ENCODE data around the gene AJAP1.

AJAP1 gene

DNA sequence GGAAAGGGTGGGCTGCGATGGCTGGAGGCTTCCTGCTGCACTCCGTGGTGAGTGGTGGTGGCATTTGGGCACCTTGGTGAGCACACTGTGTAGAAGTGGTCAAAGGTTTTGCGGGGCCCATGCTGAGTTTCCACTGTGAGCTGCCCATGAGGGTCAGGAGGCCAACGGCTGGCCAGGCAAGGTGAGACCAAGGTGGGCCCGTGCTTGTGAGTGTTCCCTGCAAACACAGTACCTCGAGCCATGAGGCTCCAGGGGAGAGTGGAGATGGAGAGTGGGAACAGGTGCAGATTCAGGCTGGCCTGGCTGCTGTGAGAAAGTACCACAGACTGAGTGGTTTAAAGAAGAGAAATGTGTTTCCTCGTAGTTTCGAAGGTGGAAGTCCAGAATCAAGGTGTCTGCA is 40.8 kb downstream of the AJAP1 start:
- Histone ChIP-seq H3K4me3 (no peak overlapping the region), H4K20me1 (no peaks in the 10 kb centered on the region), H3K27ac (no peak overlapping the region), H3K9ac (no peak overlapping the region), H3K4me2 (no peak overlapping the region), H3K36me3 (no peaks in the 10 kb centered on the region), H3K4me1 (no peaks in the 10 kb centered on the region), H3K27me3 (no peaks in the 10 kb centered on the region), H3K9me3 (no peaks in the 10 kb centered on the region)
- TF ChIP-seq Cebpa-rat (IDR thresholded peaks at IDR 0.05): no peak

DNA sequence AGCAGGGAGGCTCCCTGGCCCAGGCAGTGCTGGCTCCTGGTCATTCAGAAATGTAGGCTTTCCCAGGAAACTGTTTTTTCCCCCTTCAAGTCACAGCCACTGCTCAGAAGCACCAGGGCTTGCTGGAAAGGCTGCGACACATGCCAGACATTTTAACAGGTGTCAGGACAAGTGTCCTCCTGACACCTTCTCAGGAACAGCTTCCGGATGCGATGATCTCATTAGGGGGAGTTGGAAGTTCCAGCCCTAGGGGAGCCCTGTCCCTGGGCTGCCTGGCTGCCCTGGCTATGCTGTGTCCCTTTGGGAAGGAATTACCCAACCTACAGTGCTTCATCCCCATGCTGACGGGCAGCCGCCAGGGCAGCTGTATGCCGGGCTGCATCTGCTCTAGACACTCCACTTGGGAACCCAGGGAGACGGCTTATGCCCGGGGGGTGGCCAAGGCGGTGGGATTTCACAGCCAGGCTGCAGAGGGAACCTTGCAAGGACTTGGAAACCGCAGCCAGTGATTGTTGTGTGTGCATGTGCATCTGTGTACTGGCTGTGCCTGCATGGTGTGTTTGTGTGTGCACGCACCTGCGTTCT is 41.8 kb downstream of the AJAP1 start:
- no peaks in the 10 kb centered on the region for H3K36me3 ChIP-seq
- no peak overlapping the region for H3K4me3 ChIP-seq
- H3K27me3 ChIP-seq: no peaks in the 10 kb centered on the region
- no peak overlapping the region for H3K27ac ChIP-seq
- no peaks in the 10 kb centered on the region for H4K20me1 ChIP-seq
- no peak for TF ChIP-seq Cebpa-rat (IDR thresholded peaks at IDR 0.05)
- H3K9me3 ChIP-seq: no peaks in the 10 kb centered on the region
- H3K4me2 ChIP-seq: no peak overlapping the region
- no peaks in the 10 kb centered on the region for H3K4me1 ChIP-seq
- no peak overlapping the region for H3K9ac ChIP-seq

DNA sequence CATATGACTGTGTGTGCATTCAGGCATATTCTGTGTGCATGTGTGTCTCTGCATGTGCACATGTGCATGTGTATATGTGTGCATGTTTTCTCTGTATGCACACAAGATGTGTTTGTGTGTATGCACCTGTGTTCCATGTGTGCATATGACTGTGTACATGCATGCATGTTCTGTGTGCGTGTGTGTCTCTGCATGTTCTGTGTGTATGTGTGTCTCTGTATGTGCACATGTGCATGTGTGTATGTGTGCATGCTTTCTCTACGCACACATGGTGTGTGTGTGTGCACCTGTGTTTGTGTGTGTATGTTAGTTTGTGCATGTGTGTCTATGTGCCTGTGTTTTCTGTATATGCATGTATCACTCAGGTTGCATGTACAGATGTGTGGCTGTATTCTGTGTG is 42.3 kb downstream of the AJAP1 start:
- Histone ChIP-seq H3K4me2 (no peak overlapping the region), H3K27me3 (no peaks in the 10 kb centered on the region), H3K9me3 (no peaks in the 10 kb centered on the region), H3K36me3 (no peaks in the 10 kb centered on the region), H3K4me3 (no peak overlapping the region), H3K4me1 (no peaks in the 10 kb centered on the region), H3K9ac (no peak overlapping the region), H3K27ac (no peak overlapping the region), H4K20me1 (no peaks in the 10 kb centered on the region)
- no peak for TF ChIP-seq Cebpa-rat (IDR thresholded peaks at IDR 0.05)

DNA sequence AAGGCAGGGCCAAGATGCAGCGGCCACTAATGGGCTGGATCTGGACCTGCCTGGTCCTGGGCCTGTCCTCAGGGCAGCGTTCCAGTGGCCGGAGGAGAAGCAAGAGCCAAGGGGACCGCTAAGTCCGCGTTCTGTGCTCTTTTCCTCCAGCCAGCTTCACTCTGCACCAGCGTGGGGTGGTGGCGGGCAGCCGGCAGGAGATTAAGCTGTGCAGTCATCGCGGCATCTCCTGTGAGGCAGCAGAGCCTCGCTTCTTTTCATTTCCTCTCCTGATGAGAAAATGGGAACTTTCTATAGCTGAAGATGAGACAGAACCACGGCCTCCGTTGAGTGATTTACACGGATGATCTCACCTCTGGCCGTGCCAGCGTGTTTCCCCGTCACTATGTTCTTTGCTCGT is 43.4 kb downstream of the AJAP1 start:
- no peaks in the 10 kb centered on the region for H4K20me1 ChIP-seq
- no peaks in the 10 kb centered on the region for H3K9me3 ChIP-seq
- no peak overlapping the region for H3K4me3 ChIP-seq
- no peaks in the 10 kb centered on the region for H3K4me1 ChIP-seq
- no peaks in the 10 kb centered on the region for H3K36me3 ChIP-seq
- no peak overlapping the region for H3K9ac ChIP-seq
- H3K4me2 ChIP-seq: no peak overlapping the region
- no peak for TF ChIP-seq Cebpa-rat (IDR thresholded peaks at IDR 0.05)
- H3K27me3 ChIP-seq: no peaks in the 10 kb centered on the region
- no peak overlapping the region for H3K27ac ChIP-seq

DNA sequence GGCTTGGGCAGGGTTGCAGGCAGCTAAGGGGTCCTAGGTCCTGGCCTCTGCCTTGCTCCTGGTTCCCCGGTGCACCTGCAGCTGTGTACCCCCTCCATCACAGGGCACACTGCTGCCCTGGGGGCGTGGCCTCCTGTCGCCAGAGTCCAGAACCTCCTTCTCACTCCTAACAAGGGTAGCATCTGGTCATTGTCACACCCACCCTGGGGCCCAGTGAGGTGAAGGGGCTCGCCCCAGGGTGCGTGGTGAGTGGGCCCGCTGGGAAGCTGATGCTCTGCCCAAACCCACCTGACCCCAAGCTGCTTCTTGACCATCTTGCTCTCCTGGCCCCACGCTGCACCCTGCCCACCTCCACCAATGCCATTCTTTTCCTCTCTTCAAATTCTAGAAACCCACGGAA is 44.5 kb downstream of the AJAP1 start:
- Histone ChIP-seq H3K4me2 (no peak overlapping the region), H3K4me3 (no peak overlapping the region), H3K27me3 (no peaks in the 10 kb centered on the region), H4K20me1 (no peaks in the 10 kb centered on the region), H3K9me3 (no peaks in the 10 kb centered on the region), H3K27ac (no peak overlapping the region), H3K4me1 (no peaks in the 10 kb centered on the region), H3K36me3 (no peaks in the 10 kb centered on the region), H3K9ac (no peak overlapping the region)
- no peak for TF ChIP-seq Cebpa-rat (IDR thresholded peaks at IDR 0.05)

DNA sequence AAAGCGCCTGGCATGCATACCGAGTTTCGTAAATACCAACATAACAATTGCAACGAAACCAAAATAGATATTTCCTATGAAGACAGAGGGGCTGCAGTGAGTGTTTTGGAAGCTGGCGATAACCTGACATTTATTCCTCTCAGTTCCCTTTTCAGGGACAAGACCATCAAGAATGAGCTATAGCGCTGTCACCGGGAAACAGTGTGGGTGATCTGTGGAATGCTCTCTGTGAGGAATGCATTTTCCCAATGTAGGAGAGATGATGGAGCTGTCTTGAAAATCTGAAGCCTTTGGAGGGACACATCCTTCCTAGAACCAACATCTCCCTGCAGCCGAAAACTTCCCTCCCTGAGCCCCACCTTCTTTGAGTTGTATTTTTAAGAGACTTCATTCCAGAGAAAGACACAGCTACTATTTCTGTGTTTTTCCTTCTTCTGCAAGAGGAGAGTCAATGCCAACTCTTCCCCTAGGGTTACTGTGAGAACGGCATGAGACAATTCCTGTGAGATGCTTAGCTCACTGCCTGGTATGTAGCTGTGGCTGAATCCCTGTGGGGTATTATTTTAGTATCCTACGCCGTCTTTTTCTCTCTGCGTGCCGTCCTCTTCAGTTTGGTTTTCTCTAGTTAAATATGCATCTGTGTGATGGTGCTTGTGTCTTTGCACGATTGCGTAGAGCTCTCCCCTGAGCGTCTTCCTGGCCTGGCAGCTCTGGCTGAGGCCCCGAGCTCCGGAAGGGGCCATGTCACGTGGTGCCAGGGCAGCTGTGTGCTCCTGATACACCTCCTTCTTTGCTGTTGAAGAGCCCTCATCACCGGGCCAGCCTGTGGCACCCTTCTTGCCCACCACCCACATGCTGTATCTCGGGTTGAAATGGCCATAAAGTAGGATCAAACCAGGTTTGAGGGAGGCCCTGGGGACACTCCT is 45.2 kb downstream of the AJAP1 start:
- Histone ChIP-seq H3K4me2 (no peak overlapping the region), H3K27me3 (no peaks in the 10 kb centered on the region), H3K36me3 (no peaks in the 10 kb centered on the region), H3K27ac (no peak overlapping the region), H3K4me1 (no peaks in the 10 kb centered on the region), H3K4me3 (no peak overlapping the region), H4K20me1 (no peaks in the 10 kb centered on the region), H3K9me3 (no peaks in the 10 kb centered on the region), H3K9ac (no peak overlapping the region)
- no peak for TF ChIP-seq Cebpa-rat (IDR thresholded peaks at IDR 0.05)

DNA sequence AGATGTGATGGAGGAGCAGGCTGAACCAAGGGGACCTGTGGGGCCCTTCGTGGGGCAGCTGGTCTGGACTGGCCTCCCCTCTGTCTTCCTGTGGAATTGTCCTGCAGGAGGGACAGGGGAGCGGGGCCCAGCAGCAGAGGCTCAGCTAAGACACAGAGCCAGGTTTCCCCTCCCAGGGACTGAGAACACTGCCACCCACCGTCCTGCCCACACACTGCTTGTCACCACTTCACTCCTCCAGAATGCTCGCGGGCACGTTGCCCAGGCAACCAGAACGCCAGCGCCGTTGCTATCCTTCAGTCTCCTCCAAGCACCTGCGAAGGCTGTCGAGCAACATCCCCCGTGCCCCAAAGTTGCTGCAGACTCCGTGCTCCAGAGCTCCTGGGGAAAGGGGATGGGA is 46.4 kb downstream of the AJAP1 start:
- no peaks in the 10 kb centered on the region for H3K27me3 ChIP-seq
- H3K9ac ChIP-seq: no peak overlapping the region
- no peak overlapping the region for H3K4me2 ChIP-seq
- no peaks in the 10 kb centered on the region for H4K20me1 ChIP-seq
- no peak overlapping the region for H3K4me3 ChIP-seq
- peaks cover 2% of the 10 kb centered on the region for H3K4me1 ChIP-seq
- no peaks in the 10 kb centered on the region for H3K9me3 ChIP-seq
- no peak for TF ChIP-seq Cebpa-rat (IDR thresholded peaks at IDR 0.05)
- H3K27ac ChIP-seq: no peak overlapping the region
- no peaks in the 10 kb centered on the region for H3K36me3 ChIP-seq

DNA sequence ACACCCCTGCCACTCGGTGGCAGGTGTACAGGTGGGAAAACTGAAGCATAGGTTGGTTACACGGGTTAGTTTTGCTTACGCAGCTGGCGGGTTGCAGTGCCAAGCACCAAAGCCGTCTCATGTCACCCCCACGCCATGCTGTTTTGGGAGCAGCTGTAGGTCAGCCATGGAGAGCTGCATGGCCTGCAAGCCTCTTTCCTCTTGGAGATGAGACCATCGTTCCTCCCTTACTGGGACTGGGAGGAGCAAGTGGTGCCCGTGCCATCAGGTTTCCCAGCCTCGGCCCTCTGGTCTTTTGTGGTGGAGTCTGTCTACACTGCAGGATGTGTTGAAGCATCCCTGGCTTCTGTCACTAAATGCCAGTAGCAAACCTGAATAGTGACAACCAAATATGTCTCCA is 46.9 kb downstream of the AJAP1 start:
- Histone ChIP-seq H3K27ac (no peak overlapping the region), H3K4me2 (no peak overlapping the region), H3K4me3 (no peak overlapping the region), H3K27me3 (no peaks in the 10 kb centered on the region), H4K20me1 (no peaks in the 10 kb centered on the region), H3K9me3 (no peaks in the 10 kb centered on the region), H3K36me3 (no peaks in the 10 kb centered on the region), H3K4me1 (peaks cover 7% of the 10 kb centered on the region), H3K9ac (no peak overlapping the region)
- TF ChIP-seq Cebpa-rat (IDR thresholded peaks at IDR 0.05): no peak

DNA sequence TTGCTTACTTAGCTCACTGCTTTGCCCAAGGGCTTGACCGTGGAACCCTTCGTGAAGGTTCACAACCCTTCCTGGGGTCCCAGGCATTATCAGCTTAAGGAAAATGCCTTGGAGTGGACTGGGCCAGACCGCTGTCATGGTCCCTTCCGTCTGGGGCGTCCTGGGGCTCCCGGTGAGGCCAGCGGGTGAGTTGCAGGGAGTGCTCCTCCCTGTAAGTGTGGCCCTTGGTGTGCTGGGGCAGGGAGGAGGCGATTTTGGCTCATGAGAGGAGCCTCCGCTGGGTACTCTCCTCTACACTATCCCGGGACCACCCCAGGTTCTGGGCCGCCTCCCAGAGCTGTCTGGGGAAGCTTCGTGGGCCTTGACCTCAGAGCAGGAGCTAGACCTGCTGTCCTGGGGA is 48.1 kb downstream of the AJAP1 start:
- Histone ChIP-seq H3K27ac (no peak overlapping the region), H3K27me3 (no peaks in the 10 kb centered on the region), H4K20me1 (no peaks in the 10 kb centered on the region), H3K36me3 (no peaks in the 10 kb centered on the region), H3K9me3 (no peaks in the 10 kb centered on the region), H3K4me3 (no peak overlapping the region), H3K9ac (no peak overlapping the region), H3K4me1 (peaks cover 9% of the 10 kb centered on the region), H3K4me2 (no peak overlapping the region)
- no peak for TF ChIP-seq Cebpa-rat (IDR thresholded peaks at IDR 0.05)

DNA sequence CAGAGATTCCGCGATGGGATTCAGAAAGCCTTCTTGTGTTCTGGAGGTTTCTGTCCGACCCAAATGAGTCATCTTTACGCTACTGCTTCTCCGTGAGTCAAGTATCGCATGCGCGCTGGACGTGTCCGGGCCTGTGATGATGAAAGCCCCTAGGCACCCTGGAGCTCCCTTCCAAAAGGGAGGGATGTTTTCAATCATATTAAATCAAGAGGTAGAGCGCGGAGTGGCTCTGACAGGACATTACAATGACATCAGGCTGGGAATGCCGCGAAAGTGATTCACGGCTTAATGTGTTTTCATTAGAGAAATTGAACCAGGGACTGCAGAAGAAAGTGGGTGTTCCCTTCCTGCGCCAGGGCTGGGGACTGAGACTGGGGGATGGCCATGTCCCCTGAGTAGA is 48.5 kb downstream of the AJAP1 start:
- Histone ChIP-seq H3K36me3 (no peaks in the 10 kb centered on the region), H3K4me1 (peaks cover 9% of the 10 kb centered on the region), H3K9ac (no peak overlapping the region), H3K9me3 (no peaks in the 10 kb centered on the region), H3K4me3 (no peak overlapping the region), H3K4me2 (no peak overlapping the region), H3K27me3 (no peaks in the 10 kb centered on the region), H4K20me1 (no peaks in the 10 kb centered on the region), H3K27ac (no peak overlapping the region)
- no peak for TF ChIP-seq Cebpa-rat (IDR thresholded peaks at IDR 0.05)

All from BLaER1 (cell line).